Kidney (tissue), 14 donors: Measurements from ENCODE around the gene ANKUB1. TPM values are rescaled to one million over a fixed set of nuclear protein-coding genes. Genes with fewer than 3 reads are reported as not detected.

Source experiments
- DNase-seq, 5 donors: peaks; one replicate each; pipeline ENCODE4 v3.0.0-alpha.2; 2013 to 2020
- FAIRE-seq: peaks from 2 replicates; lab custom pipeline; 2012; peaks lifted over from hg19 to GRCh38; lab: Jason Lieb, UNC
- H3K27ac ChIP-seq, 2 donors: one replicate each; pipeline ENCODE4 v1.7.0; 2013; ENCODE audit warnings: low read depth in 2 of 2, low read length in 2 of 2, inconsistent platforms in 1 of 2
- H3K27me3 ChIP-seq: one replicate; pipeline ENCODE4 v1.7.1; 2013; ENCODE audit warnings: low read length, inconsistent platforms; ENCODE audit not compliant: control insufficient read depth, insufficient read depth
- H3K36me3 ChIP-seq, 3 donors: one replicate each; pipeline versions ENCODE4 v1.7.0 to v1.7.1; 2013; ENCODE audit warnings: low read length in 3 of 3, control low read depth in 1 of 3, inconsistent platforms in 1 of 3; ENCODE audit not compliant: insufficient read depth in 3 of 3, control insufficient read depth in 2 of 3
- H3K4me1 ChIP-seq, 3 donors: one replicate each; pipeline versions ENCODE4 v1.7.0 to v1.7.1; 2013; ENCODE audit warnings: low read length in 3 of 3, inconsistent platforms in 1 of 3, low read depth in 1 of 3; ENCODE audit not compliant: control insufficient read depth in 2 of 3, insufficient read depth in 2 of 3
- H3K4me3 ChIP-seq, 3 donors: one replicate each; pipeline versions ENCODE4 v1.7.0 to v1.8.1; 2013; ENCODE audit warnings: low read length in 3 of 3, control low read depth in 1 of 3, inconsistent platforms in 1 of 3
- H3K9ac ChIP-seq, 3 donors: one replicate each; pipeline versions ENCODE4 v1.7.0 to v1.7.1; 2013; ENCODE audit warnings: low read length in 3 of 3, control low read depth in 1 of 3, inconsistent platforms in 1 of 3
- H3K9me3 ChIP-seq, 3 donors: one replicate each; pipeline versions ENCODE4 v1.7.0 to v1.7.1; 2013; ENCODE audit warnings: low read length in 3 of 3, control low read depth in 1 of 3, inconsistent platforms in 1 of 3; ENCODE audit not compliant: control insufficient read depth in 2 of 3, insufficient read depth in 1 of 3
- CTCF ChIP-seq: IDR thresholded peaks from 3 replicates; pipeline ENCODE4 v1.5.1; 2012; ENCODE audit warnings: mild to moderate bottlenecking, moderate library complexity, borderline replicate concordance; ENCODE audit not compliant: insufficient read depth; ENCODE audit errors: extremely low read depth
- intact Hi-C: fragments of 100-400 bp; cut with DNase I; formaldehyde crosslinking; loops from one replicate; pipeline ENCODE4 v1.11.1; 2022
- polyA plus RNA-seq: library from polyadenylated mRNA; stranded (reverse); fragments of 350-450 nt; fragmentation: Illumina TruSeq; extraction: RNeasy Lipid Tissue Mini Kit (QIAGEN cat#74804); gene quantifications from one replicate; pipeline ENCODE4 v1.2.3, GENCODE V29; 2014; ENCODE audit warnings: low read depth, low replicate concordance; ENCODE audit not compliant: insufficient read depth
- total RNA-seq: library from RNA; stranded (reverse); fragmentation: NEBNext Ultra II Directional; extraction: Animal tissue kit (Norgen Biotek cat#: 25700); gene quantifications from one replicate; pipeline ENCODE4 v1.2.1, GENCODE V29; 2021
- donor health status: control.
- donor health status: control.
- donor health status: control.
- donor health status: control.
- donor health status: control.
- donor health status: DM: yes; HTN: yes; CAD: no.
- donor health status: Normal renal cell carcinoma (clear cell type).

ANKUB1 gene
- total and polyA plus RNA-seq, 2 donors from 2014 or later = not detected

- Histone ChIP-seq H3K9me3 (no peaks in the 10 kb centered on the region), H3K4me3 (no peak overlapping the region), H3K27ac (no peak overlapping the region), H3K36me3 (no peaks in the 10 kb centered on the region), H3K27me3 (no peaks in the 10 kb centered on the region), H3K9ac (no peak overlapping the region), H3K4me1 (no peaks in the 10 kb centered on the region)
- FAIRE-seq (no peak), DNase-seq (no peak)
- intact Hi-C loops = no loop called here
- no peak for TF ChIP-seq CTCF
Observed at GRCh38 chr3:149726716-149727407, 65.5 kb downstream of the ANKUB1 start.

GRCh38 chr3:149723781-149724180, 68.6 kb downstream of the ANKUB1 start:
- Histone ChIP-seq H3K27me3 (no peaks in the 10 kb centered on the region), H3K4me3 (no peak overlapping the region), H3K9ac (no peak overlapping the region), H3K27ac (no peak overlapping the region), H3K9me3 (peaks cover 0 to 6% (median 0%) of the 10 kb centered on the region in 3 donors), H3K4me1 (no peaks in the 10 kb centered on the region), H3K36me3 (no peaks in the 10 kb centered on the region)
- no peak for TF ChIP-seq CTCF
- intact Hi-C loops = loop anchor here (5.0 kb wide), 1 partner anchor 206 kb away; no protein-coding TSS in a partner anchor
- no peak for FAIRE-seq
- no peak for DNase-seq

GRCh38 chr3:149720918-149721317, 71.4 kb downstream of the ANKUB1 start:
- peaks cover 0 to 6% (median 0%) of the 10 kb centered on the region in 3 donors for H3K9me3 ChIP-seq
- H3K36me3 ChIP-seq = no peaks in the 10 kb centered on the region
- no peak for DNase-seq
- no peaks in the 10 kb centered on the region for H3K4me1 ChIP-seq
- intact Hi-C loops = loop anchor here (5.0 kb wide), 1 partner anchor 204 kb away; no protein-coding TSS in a partner anchor
- FAIRE-seq = no peak
- TF ChIP-seq CTCF = no peak
- H3K27me3 ChIP-seq = no peaks in the 10 kb centered on the region
- no peak overlapping the region for H3K27ac ChIP-seq
- no peak overlapping the region for H3K9ac ChIP-seq
- H3K4me3 ChIP-seq = no peak overlapping the region
